Kidney (tissue), 14 donors: ENCODE results near the gene KRT23. TPM values are rescaled to one million over a fixed set of nuclear protein-coding genes. Genes with fewer than 3 reads are reported as not detected.

ENCODE experiments used
- DNase-seq, 5 donors: peaks; one replicate each; pipeline ENCODE4 v3.0.0-alpha.2; 2013 to 2020
- FAIRE-seq: peaks from 2 replicates; lab custom pipeline; 2012; peaks lifted over from hg19 to GRCh38; lab: Jason Lieb, UNC
- H3K27ac ChIP-seq, 2 donors: one replicate each; pipeline ENCODE4 v1.7.0; 2013; ENCODE audit warnings: low read depth in 2 of 2, low read length in 2 of 2, inconsistent platforms in 1 of 2
- H3K27me3 ChIP-seq: one replicate; pipeline ENCODE4 v1.7.1; 2013; ENCODE audit warnings: low read length, inconsistent platforms; ENCODE audit not compliant: control insufficient read depth, insufficient read depth
- H3K36me3 ChIP-seq, 3 donors: one replicate each; pipeline versions ENCODE4 v1.7.0 to v1.7.1; 2013; ENCODE audit warnings: low read length in 3 of 3, control low read depth in 1 of 3, inconsistent platforms in 1 of 3; ENCODE audit not compliant: insufficient read depth in 3 of 3, control insufficient read depth in 2 of 3
- H3K4me1 ChIP-seq, 3 donors: one replicate each; pipeline versions ENCODE4 v1.7.0 to v1.7.1; 2013; ENCODE audit warnings: low read length in 3 of 3, inconsistent platforms in 1 of 3, low read depth in 1 of 3; ENCODE audit not compliant: control insufficient read depth in 2 of 3, insufficient read depth in 2 of 3
- H3K4me3 ChIP-seq, 3 donors: one replicate each; pipeline versions ENCODE4 v1.7.0 to v1.8.1; 2013; ENCODE audit warnings: low read length in 3 of 3, control low read depth in 1 of 3, inconsistent platforms in 1 of 3
- H3K9ac ChIP-seq, 3 donors: one replicate each; pipeline versions ENCODE4 v1.7.0 to v1.7.1; 2013; ENCODE audit warnings: low read length in 3 of 3, control low read depth in 1 of 3, inconsistent platforms in 1 of 3
- H3K9me3 ChIP-seq, 3 donors: one replicate each; pipeline versions ENCODE4 v1.7.0 to v1.7.1; 2013; ENCODE audit warnings: low read length in 3 of 3, control low read depth in 1 of 3, inconsistent platforms in 1 of 3; ENCODE audit not compliant: control insufficient read depth in 2 of 3, insufficient read depth in 1 of 3
- CTCF ChIP-seq: IDR thresholded peaks from 3 replicates; pipeline ENCODE4 v1.5.1; 2012; ENCODE audit warnings: mild to moderate bottlenecking, moderate library complexity, borderline replicate concordance; ENCODE audit not compliant: insufficient read depth; ENCODE audit errors: extremely low read depth
- intact Hi-C: fragments of 100-400 bp; cut with DNase I; formaldehyde crosslinking; loops from one replicate; pipeline ENCODE4 v1.11.1; 2022
- polyA plus RNA-seq: library from polyadenylated mRNA; stranded (reverse); fragments of 350-450 nt; fragmentation: Illumina TruSeq; extraction: RNeasy Lipid Tissue Mini Kit (QIAGEN cat#74804); gene quantifications from one replicate; pipeline ENCODE4 v1.2.3, GENCODE V29; 2014; ENCODE audit warnings: low read depth, low replicate concordance; ENCODE audit not compliant: insufficient read depth
- total RNA-seq: library from RNA; stranded (reverse); fragmentation: NEBNext Ultra II Directional; extraction: Animal tissue kit (Norgen Biotek cat#: 25700); gene quantifications from one replicate; pipeline ENCODE4 v1.2.1, GENCODE V29; 2021
- donor health status: control.
- donor health status: control.
- donor health status: control.
- donor health status: control.
- donor health status: control.
- donor health status: DM: yes; HTN: yes; CAD: no.
- donor health status: Normal renal cell carcinoma (clear cell type).

The KRT23 gene
- total and polyA plus RNA-seq, 2 donors from 2014 or later, result 2.2 to 4.2 TPM

GRCh38 chr17:40981115-40981514 lies 43.7 kb upstream of the KRT23 start:
- FAIRE-seq (no peak), DNase-seq (no peak)
- H3K36me3 ChIP-seq, result no peaks in the 10 kb centered on the region
- H3K9ac ChIP-seq, result no peak overlapping the region
- H3K27me3 ChIP-seq, result no peaks in the 10 kb centered on the region
- H3K4me1 ChIP-seq, result no peaks in the 10 kb centered on the region
- H3K27ac ChIP-seq, result no peak overlapping the region
- intact Hi-C loops, result no loop called here
- no peaks in the 10 kb centered on the region for H3K9me3 ChIP-seq
- TF ChIP-seq CTCF, result no peak
- no peak overlapping the region for H3K4me3 ChIP-seq

- no peak for FAIRE-seq
- Histone ChIP-seq H3K36me3 (no peaks in the 10 kb centered on the region), H3K9me3 (no peaks in the 10 kb centered on the region), H3K4me3 (no peak overlapping the region), H3K27me3 (no peaks in the 10 kb centered on the region), H3K27ac (no peak overlapping the region), H3K9ac (no peak overlapping the region), H3K4me1 (no peaks in the 10 kb centered on the region)
- intact Hi-C loops, result no loop called here
- DNase-seq, result peak in 3 of 5 donors; percentile 21 to 69 (median 50)
- no peak for TF ChIP-seq CTCF
Observed at GRCh38 chr17:40980596-40980995, 43.1 kb upstream of the KRT23 start.

- TF ChIP-seq CTCF, result no peak
- Histone ChIP-seq H3K9me3 (no peaks in the 10 kb centered on the region), H3K36me3 (no peaks in the 10 kb centered on the region), H3K9ac (no peak overlapping the region), H3K4me3 (no peak overlapping the region), H3K4me1 (no peaks in the 10 kb centered on the region), H3K27ac (no peak overlapping the region), H3K27me3 (no peaks in the 10 kb centered on the region)
- DNase-seq (no peak), FAIRE-seq (no peak)
- intact Hi-C loops, result no loop called here
Observed at GRCh38 chr17:40980117-40980516, 42.7 kb upstream of the KRT23 start.

GRCh38 chr17:40978575-40979151 lies 41.2 kb upstream of the KRT23 start:
- no peak overlapping the region for H3K4me3 ChIP-seq
- H3K27me3 ChIP-seq, result no peaks in the 10 kb centered on the region
- H3K27ac ChIP-seq, result no peak overlapping the region
- no peak for TF ChIP-seq CTCF
- no peaks in the 10 kb centered on the region for H3K36me3 ChIP-seq
- intact Hi-C loops, result no loop called here
- no peak overlapping the region for H3K9ac ChIP-seq
- FAIRE-seq, result no peak
- H3K9me3 ChIP-seq, result no peaks in the 10 kb centered on the region
- H3K4me1 ChIP-seq, result no peaks in the 10 kb centered on the region
- DNase-seq, result no peak
